ENCODE measurements around the gene DTNBP1.
"Not testable (repeated sequence)": the region's sequence is repeated elsewhere in the genome, so short reads cannot be mapped to it uniquely, and the experiment has no call there.

DTNBP1 gene

DNA sequence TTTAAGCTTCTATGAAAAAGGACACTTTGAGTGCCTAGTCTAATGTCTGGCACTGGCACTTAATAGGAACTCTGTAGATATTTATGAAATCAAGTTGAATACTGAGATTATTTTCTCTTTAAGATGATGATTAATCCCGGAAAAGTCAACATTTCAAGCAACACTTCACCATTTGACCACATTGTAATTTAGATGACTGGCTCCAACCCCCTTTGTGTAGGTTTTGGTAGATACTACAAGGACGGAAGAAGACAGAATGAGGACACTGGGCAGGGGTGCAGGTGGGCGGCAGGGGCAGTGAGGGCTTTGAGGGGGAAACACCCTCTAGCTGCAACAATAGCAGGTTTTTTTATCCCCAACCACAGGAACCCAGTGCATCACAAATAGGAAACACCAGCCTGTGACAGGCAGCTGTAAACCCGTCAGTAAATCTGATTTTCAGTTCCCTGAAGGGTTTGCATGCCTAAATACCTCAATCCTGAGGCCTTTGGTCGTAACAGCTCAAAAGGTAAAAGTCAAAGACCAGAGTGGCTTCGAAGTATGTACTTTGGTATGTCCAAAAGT lies 4.6 kb downstream of the DTNBP1 start:
- H3K9me3 ChIP-seq (ENCODE audit: control insufficient read depth, low read length): no peaks in the 10 kb centered on the region
- no peaks in the 10 kb centered on the region for H3K27me3 ChIP-seq (ENCODE audit: control insufficient read depth, insufficient read depth, low read length)

DNA sequence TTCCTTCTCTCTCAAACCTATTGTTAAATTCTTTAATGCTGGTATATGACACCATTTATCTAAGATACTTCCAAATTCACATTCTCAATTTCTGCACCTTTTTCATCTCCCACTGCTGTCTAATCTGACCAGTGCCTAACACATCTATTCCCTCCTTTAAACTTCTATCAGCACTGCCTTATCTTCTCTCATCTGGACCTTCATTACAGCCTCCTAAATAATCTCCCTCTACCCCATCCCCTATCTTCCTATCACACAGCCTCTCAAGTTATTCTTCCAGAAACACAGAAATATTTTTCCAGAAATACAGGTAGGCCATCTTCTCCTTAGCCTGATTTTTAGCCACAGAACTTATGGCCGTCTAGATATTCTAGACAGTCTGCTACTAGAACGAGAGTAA lies 5.5 kb downstream of the DTNBP1 start:
- no peaks in the 10 kb centered on the region for H3K27me3 ChIP-seq (ENCODE audit: control insufficient read depth, insufficient read depth, low read length)
- H3K4me3 ChIP-seq (ENCODE audit: low read depth, low read length): no peak overlapping the region
- H3K9ac ChIP-seq: no peak overlapping the region
- H3K9me3 ChIP-seq (ENCODE audit: control insufficient read depth, low read length): no peaks in the 10 kb centered on the region
- H3K4me1 ChIP-seq: peaks cover 4% of the 10 kb centered on the region
- no peak overlapping the region for H2AFZ ChIP-seq
- H3K27ac ChIP-seq: no peak overlapping the region
- no peaks in the 10 kb centered on the region for H3K36me3 ChIP-seq (ENCODE audit: control insufficient read depth, insufficient read depth, low read length)
- no peak overlapping the region for H3K4me2 ChIP-seq (ENCODE audit: low read length)
- TF ChIP-seq, protein P1, sequence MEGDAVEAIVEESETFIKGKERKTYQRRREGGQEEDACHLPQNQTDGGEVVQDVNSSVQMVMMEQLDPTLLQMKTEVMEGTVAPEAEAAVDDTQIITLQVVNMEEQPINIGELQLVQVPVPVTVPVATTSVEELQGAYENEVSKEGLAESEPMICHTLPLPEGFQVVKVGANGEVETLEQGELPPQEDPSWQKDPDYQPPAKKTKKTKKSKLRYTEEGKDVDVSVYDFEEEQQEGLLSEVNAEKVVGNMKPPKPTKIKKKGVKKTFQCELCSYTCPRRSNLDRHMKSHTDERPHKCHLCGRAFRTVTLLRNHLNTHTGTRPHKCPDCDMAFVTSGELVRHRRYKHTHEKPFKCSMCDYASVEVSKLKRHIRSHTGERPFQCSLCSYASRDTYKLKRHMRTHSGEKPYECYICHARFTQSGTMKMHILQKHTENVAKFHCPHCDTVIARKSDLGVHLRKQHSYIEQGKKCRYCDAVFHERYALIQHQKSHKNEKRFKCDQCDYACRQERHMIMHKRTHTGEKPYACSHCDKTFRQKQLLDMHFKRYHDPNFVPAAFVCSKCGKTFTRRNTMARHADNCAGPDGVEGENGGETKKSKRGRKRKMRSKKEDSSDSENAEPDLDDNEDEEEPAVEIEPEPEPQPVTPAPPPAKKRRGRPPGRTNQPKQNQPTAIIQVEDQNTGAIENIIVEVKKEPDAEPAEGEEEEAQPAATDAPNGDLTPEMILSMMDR (IDR thresholded peaks at IDR 0.05): no peak
- H3K79me2 ChIP-seq: peaks cover 9% of the 10 kb centered on the region

More for the DNA sequence above, 4.6 kb downstream of the DTNBP1 start:
- H3K4me1 ChIP-seq: peaks cover 4% of the 10 kb centered on the region
- no peak overlapping the region for H2AFZ ChIP-seq
- no peak overlapping the region for H3K9ac ChIP-seq
- H3K27ac ChIP-seq: no peak overlapping the region
- TF ChIP-seq, protein P1 (IDR thresholded peaks at IDR 0.05): no peak
- no peaks in the 10 kb centered on the region for H3K36me3 ChIP-seq (ENCODE audit: control insufficient read depth, insufficient read depth, low read length)
- peaks cover 8% of the 10 kb centered on the region for H3K79me2 ChIP-seq
- no peak overlapping the region for H3K4me2 ChIP-seq (ENCODE audit: low read length)
- H3K4me3 ChIP-seq (ENCODE audit: low read depth, low read length): no peak overlapping the region

DNA sequence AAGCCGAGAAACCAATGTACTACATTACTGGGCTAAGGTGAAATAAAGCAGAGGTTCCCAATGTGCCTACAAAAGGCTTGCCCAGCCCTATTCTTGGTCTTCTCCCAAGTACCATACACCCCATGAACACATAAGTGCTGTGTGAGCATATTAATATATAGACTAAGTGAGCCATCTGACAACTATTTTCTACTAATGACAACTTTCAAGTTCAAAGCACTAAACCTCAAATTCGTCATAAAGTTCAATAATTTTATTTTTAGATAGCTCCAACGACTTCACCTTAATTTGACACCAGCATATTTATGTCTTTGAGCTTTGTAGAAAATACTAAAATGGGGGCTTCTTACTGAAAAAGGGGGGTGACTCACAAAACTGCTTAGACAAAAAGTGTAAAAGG lies 6.7 kb downstream of the DTNBP1 start:
- H3K27me3 ChIP-seq (ENCODE audit: control insufficient read depth, insufficient read depth, low read length): no peaks in the 10 kb centered on the region
- no peak overlapping the region for H3K9ac ChIP-seq
- H3K79me2 ChIP-seq: peaks cover 4% of the 10 kb centered on the region
- no peak overlapping the region for H2AFZ ChIP-seq
- H3K9me3 ChIP-seq (ENCODE audit: control insufficient read depth, low read length): no peaks in the 10 kb centered on the region
- no peak overlapping the region for H3K27ac ChIP-seq
- no peak overlapping the region for H3K4me3 ChIP-seq (ENCODE audit: low read depth, low read length)
- no peaks in the 10 kb centered on the region for H3K36me3 ChIP-seq (ENCODE audit: control insufficient read depth, insufficient read depth, low read length)
- no peaks in the 10 kb centered on the region for H3K4me1 ChIP-seq
- no peak overlapping the region for H3K4me2 ChIP-seq (ENCODE audit: low read length)
- TF ChIP-seq, protein P1 (IDR thresholded peaks at IDR 0.05): no peak

DNA sequence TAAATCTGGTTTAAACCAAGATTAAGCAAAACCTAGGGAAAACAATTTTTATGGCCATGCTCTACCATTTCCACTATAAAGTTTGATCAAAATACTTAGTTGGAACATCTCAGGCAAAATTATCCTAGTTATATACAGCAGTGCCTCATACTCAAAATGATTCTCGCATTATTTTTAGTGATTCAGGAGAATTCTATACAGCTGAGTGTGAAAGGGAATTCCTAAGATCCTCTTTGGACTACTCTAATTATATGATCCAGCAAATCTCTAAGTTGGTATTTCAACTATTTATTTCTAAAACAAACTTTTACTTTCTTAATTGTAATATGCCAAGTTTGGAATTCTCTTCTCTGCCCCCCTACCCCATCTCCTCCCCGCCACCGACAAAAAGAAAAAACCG lies 8.6 kb downstream of the DTNBP1 start:
- Histone ChIP-seq H3K27ac (no peak overlapping the region), H3K27me3 (ENCODE audit: control insufficient read depth, insufficient read depth, low read length) (no peaks in the 10 kb centered on the region), H3K4me2 (ENCODE audit: low read length) (no peak overlapping the region), H3K79me2 (peaks cover 4% of the 10 kb centered on the region), H3K9me3 (ENCODE audit: control insufficient read depth, low read length) (no peaks in the 10 kb centered on the region), H3K9ac (no peak overlapping the region), H3K36me3 (ENCODE audit: control insufficient read depth, insufficient read depth, low read length) (no peaks in the 10 kb centered on the region), H3K4me1 (no peaks in the 10 kb centered on the region), H2AFZ (no peak overlapping the region), H3K4me3 (ENCODE audit: low read depth, low read length) (no peak overlapping the region)
- TF ChIP-seq, protein P1 (IDR thresholded peaks at IDR 0.05): no peak

DNA sequence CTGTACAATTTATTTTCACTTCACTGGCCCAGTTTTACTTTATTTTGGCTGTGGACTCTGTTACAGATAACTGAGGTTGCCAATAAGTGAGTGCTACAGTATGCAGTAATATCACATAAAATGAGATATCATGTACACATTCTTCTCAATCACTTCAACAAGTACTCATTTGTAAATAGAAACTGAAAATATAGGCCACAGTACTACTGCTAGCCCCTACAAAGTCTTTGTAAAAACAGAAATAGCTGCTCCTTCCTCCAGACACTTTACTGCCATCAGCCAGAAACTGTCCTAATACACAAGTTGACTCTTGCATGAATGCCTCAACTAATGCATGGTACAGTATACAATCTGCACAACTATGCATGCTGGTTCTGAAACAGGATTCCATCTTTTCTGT lies 9.2 kb downstream of the DTNBP1 start:
- no peaks in the 10 kb centered on the region for H3K4me1 ChIP-seq
- H3K36me3 ChIP-seq (ENCODE audit: control insufficient read depth, insufficient read depth, low read length): no peaks in the 10 kb centered on the region
- no peak overlapping the region for H3K4me3 ChIP-seq (ENCODE audit: low read depth, low read length)
- TF ChIP-seq, protein P1 (IDR thresholded peaks at IDR 0.05): no peak
- no peak overlapping the region for H3K4me2 ChIP-seq (ENCODE audit: low read length)
- H3K27me3 ChIP-seq (ENCODE audit: control insufficient read depth, insufficient read depth, low read length): no peaks in the 10 kb centered on the region
- no peak overlapping the region for H3K27ac ChIP-seq
- no peaks in the 10 kb centered on the region for H3K9me3 ChIP-seq (ENCODE audit: control insufficient read depth, low read length)
- peaks cover 4% of the 10 kb centered on the region for H3K79me2 ChIP-seq
- H3K9ac ChIP-seq: no peak overlapping the region
- no peak overlapping the region for H2AFZ ChIP-seq

DNA sequence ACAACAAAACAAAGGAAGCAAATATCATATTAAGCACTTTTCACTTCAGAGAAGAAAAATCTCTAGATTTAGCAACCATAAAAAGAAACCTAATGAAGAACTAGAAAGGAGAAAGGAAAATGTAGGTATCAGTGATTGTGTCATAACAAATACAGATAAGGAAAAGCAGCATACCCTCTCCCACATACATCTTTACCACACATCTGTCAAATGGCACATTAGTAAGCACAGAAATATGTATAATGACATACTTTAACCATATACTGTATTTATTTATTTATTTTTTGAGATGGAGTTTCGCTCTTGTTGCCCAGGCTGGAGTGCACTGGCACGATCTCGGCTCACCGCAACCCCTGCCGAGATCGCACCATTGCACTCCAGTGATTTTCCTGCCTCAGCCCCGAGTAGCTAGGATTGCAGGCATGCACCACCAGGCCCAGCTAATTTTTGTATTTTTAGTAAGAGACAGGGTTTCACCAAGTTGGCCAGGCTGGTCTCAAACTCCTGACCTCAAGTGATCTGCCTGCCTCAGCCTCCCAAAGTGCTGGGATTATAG lies 12.7 kb downstream of the DTNBP1 start:
- not testable (repeated sequence) for H3K79me2 ChIP-seq; H3K9me3 ChIP-seq (ENCODE audit: control insufficient read depth, low read length); H3K36me3 ChIP-seq (ENCODE audit: control insufficient read depth, insufficient read depth, low read length); H3K27me3 ChIP-seq (ENCODE audit: control insufficient read depth, insufficient read depth, low read length); H3K9ac ChIP-seq; H3K27ac ChIP-seq; H2AFZ ChIP-seq; H3K4me2 ChIP-seq (ENCODE audit: low read length); H3K4me1 ChIP-seq; H3K4me3 ChIP-seq (ENCODE audit: low read depth, low read length)
